AG10803 (cell line): ENCODE data around the gene SSNA1.

Experiments used
- DNase-seq: peaks from one replicate; pipeline ENCODE4 v3.0.0; 2010; ENCODE audit warnings: low read depth
- H3K4me3 ChIP-seq: 2 replicates; pipeline ENCODE4 v1.5.1; 2011; ENCODE audit warnings: mild to moderate bottlenecking, low read length, control low read depth
- CTCF ChIP-seq: conservative IDR thresholded peaks from 2 replicates; pipeline ENCODE4 v1.5.1; 2011; ENCODE audit warnings: mild to moderate bottlenecking, low read length, control low read depth, inconsistent platforms

The SSNA1 gene

GRCh38 chr9:137170486-137171148 lies 17.9 kb upstream of the SSNA1 start:
- TF ChIP-seq CTCF = no peak
- DNase-seq = no peak
- no peak overlapping the region for H3K4me3 ChIP-seq

DNA sequence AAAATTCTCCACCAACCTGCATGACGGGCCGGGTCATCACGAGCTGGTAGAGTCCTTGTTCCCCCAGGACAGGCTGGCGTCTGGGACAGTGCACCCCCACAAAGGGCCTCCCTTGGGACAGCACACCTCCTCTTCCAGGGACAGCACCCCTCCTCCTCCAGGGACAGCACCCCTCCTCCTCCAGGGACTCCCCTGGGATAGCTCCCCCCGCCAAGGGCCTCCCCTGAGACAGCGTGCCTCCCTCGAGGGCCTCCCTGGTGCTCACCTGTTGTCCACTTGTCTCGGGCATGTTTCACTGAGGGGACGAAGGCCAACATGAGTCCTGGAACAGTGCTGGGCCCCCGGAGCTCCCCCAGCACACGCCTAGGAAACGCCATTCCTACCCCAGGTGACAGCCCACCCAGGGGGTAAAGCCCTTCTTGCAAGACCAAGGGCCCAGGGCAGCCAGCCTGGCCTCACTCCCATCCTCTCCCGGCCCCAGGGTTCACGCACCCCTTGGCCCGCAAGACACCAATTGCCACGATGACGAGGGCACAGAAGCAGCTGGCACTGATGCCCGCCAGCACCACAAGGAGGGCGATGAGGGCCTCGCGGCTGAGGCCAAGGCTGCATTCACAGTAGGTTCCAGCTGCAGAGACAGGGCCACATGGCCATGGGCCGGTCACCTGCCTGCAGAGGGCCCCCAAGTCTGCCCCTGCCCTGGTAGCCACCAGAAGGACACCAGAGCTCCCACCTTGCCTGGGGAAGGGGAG lies 17.2 kb upstream of the SSNA1 start:
- TF ChIP-seq CTCF = no peak
- no peak overlapping the region for H3K4me3 ChIP-seq
- DNase-seq = no peak

GRCh38 chr9:137172901-137173795 lies 15.3 kb upstream of the SSNA1 start:
- TF ChIP-seq CTCF = no peak
- no peak overlapping the region for H3K4me3 ChIP-seq
- DNase-seq = no peak

DNA sequence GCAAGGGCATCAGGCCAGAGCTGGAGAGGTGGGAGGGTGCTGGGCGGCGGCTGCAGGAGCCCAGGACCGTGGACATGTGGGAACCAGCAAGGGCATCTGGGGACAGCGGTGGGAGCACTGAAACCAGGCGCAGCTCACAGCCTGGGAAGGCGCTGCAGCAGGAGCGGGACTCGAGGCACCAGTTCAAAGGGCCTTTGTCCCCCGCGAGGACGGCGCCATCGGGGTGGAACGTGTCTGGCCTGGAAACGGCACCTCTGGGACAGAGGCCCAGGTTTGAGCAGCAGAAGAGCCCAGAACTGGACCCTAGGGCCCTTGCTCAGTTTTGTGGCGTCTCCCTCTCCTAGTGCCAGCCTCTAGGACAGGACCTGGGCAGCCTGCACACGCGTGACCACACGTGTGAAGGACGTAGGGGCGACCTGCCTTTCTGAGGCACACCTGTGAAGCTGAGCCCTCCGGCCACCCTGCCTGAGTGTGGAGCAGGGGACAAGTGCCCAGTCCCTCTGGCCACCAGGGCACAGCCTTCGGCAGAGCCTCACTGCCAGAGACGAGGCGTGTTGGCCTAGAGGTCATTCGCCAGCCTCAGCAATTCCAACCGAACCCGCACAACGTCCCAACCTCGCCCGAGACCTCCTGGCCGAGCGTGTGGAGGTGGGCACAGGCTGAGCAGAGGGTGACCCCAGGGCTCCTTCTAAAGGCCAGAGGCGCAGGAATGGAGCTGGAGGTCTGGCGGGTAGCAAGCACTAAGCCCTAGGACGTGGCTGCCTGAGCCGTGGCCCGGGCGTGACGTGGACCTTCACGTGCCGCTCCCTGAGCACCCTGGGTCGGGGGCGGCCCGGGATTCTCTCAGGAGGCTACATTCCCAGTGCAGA lies 14.4 kb upstream of the SSNA1 start:
- H3K4me3 ChIP-seq = no peak overlapping the region
- TF ChIP-seq CTCF = no peak
- DNase-seq = no peak

- no peak for DNase-seq
- no peak overlapping the region for H3K4me3 ChIP-seq
- no peak for TF ChIP-seq CTCF
These were observed 13.7 kb upstream of the SSNA1 start for GRCh38 chr9:137174722-137175293.

GRCh38 chr9:137175345-137175961 lies 13.0 kb upstream of the SSNA1 start:
- DNase-seq = no peak
- no peak overlapping the region for H3K4me3 ChIP-seq
- TF ChIP-seq CTCF = no peak
